Fibroblast of pulmonary artery (primary cell): ENCODE data around the gene CNTN4.
"Not testable (repeated sequence)": the region's sequence is repeated elsewhere in the genome, so short reads cannot be mapped to it uniquely, and the experiment has no call there.

Source experiments
- DNase-seq: peaks from one replicate; pipeline ENCODE4 v3.0.0-alpha.2; 2010; ENCODE audit warnings: low read depth
- H3K4me3 ChIP-seq: replicated peaks from 2 replicates; pipeline ENCODE4 v1.5.1; 2011; ENCODE audit warnings: low read depth, mild to moderate bottlenecking, control low read depth, low read length, moderate library complexity
- CTCF ChIP-seq: IDR thresholded peaks from 2 replicates; pipeline ENCODE4 v1.5.1; 2011; ENCODE audit warnings: mild to moderate bottlenecking, control low read depth, low read length, inconsistent platforms; ENCODE audit errors: missing control alignments

CNTN4 gene

GRCh38 chr3:2516762-2517441, 418.2 kb downstream of the CNTN4 start:
- no peak overlapping the region for H3K4me3 ChIP-seq
- no peak for DNase-seq
- TF ChIP-seq CTCF = no peak

DNA sequence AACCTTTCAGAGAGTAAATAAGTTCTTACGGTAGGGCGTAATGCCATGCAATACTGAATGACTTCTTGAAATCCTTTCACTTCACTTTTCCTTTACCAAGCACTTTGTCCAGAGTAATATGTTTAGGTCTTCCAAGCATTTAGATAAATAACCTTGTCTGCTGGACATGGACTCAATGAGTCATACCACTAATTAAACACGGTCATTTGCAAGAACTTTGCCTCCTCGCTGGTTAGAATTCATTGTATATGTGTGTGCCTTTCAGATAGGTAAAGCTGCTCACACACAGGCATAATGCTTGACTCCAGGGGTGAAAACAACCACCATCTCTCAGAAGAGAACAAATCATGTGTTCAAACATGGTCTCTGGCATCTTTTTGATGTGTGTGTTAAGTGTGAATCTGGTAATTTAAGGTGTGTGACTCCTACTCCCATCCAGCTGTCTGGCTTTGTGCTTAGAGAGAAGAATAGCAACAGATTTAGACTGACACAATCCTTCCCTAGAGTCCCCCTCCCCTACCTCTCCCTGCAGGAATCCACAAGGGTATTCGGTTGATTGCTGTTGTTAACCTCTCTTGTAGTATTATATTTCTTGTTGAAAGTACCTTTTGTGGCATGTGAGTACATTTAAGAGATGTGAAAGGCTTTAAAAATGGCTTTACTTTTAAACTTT, 419.0 kb downstream of the CNTN4 start:
- H3K4me3 ChIP-seq = no peak overlapping the region
- no peak for TF ChIP-seq CTCF
- DNase-seq = no peak

- no peak for DNase-seq
- no peak for TF ChIP-seq CTCF
- H3K4me3 ChIP-seq = no peak overlapping the region
These were observed 424.7 kb downstream of the CNTN4 start for GRCh38 chr3:2523281-2523836.

- no peak overlapping the region for H3K4me3 ChIP-seq
- no peak for DNase-seq
- no peak for TF ChIP-seq CTCF
These were observed 427.3 kb downstream of the CNTN4 start for GRCh38 chr3:2525968-2526367.

GRCh38 chr3:2526926-2527325, 428.3 kb downstream of the CNTN4 start:
- TF ChIP-seq CTCF = no peak
- no peak for DNase-seq
- no peak overlapping the region for H3K4me3 ChIP-seq

DNA sequence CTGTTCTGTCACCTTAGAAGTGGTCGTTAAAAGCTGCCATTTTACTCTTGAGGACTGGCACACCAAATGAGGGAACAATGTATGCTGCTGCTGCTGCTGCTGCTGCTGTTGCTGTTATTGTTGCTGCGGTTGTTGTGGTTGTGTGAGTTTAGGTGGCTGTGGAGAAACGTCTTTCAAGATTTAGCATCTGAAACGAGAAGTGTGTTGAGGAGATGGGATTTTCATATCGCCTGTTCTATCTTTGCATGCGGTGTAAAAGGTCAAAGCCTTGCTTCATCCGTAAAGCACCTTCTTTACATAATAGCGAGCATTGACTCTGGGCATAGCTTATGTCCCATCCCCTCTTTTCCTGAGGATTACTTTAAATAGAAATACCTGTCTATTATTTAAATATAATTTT, 428.7 kb downstream of the CNTN4 start:
- DNase-seq = not testable (repeated sequence)

GRCh38 chr3:2534767-2535166, 436.1 kb downstream of the CNTN4 start:
- not testable (repeated sequence) for DNase-seq, H3K4me3 ChIP-seq

More for the DNA sequence above, 428.7 kb downstream of the CNTN4 start:
- H3K4me3 ChIP-seq = not testable (repeated sequence)

GRCh38 chr3:2535206-2535605, 436.5 kb downstream of the CNTN4 start:
- no peak for DNase-seq
- TF ChIP-seq CTCF = no peak
- H3K4me3 ChIP-seq = no peak overlapping the region
